Neuronal stem cell (in vitro differentiated cells): ENCODE data around the gene PRDM10.
A peak's percentile ranks its signal among the peaks of the same experiment; 100 is the strongest.

Experiments
- DNase-seq: peaks from one replicate; pipeline ENCODE4 v3.0.0-alpha.2; 2013; ENCODE audit warnings: low spot score
- H2AFZ ChIP-seq: one replicate; pipeline ENCODE4 v1.6.1; 2013; ENCODE audit warnings: mild to moderate bottlenecking, low read length, inconsistent platforms
- H2AK5ac ChIP-seq: 2 replicates; pipeline ENCODE4 v1.6.1; 2013; ENCODE audit warnings: low read depth, mild to moderate bottlenecking, inconsistent platforms, low read length, moderate library complexity, mixed read lengths
- H2BK120ac ChIP-seq: 2 replicates; pipeline ENCODE4 v1.6.1; 2013; ENCODE audit warnings: low read depth, mild to moderate bottlenecking, inconsistent platforms, low read length, moderate library complexity, mixed read lengths
- H2BK12ac ChIP-seq: one replicate; pipeline ENCODE4 v1.6.1; 2013; ENCODE audit warnings: low read length, inconsistent platforms
- H2BK15ac ChIP-seq: 2 replicates; pipeline ENCODE4 v1.6.1; 2013; ENCODE audit warnings: mild to moderate bottlenecking, low read length, inconsistent platforms, mixed read lengths
- H2BK5ac ChIP-seq: one replicate; pipeline ENCODE4 v1.6.1; 2013; ENCODE audit warnings: inconsistent platforms, mild to moderate bottlenecking, low read length, moderate library complexity
- H3K14ac ChIP-seq: one replicate; pipeline ENCODE4 v1.6.1; 2013; ENCODE audit warnings: low read length, inconsistent platforms
- H3K18ac ChIP-seq: 2 replicates; pipeline ENCODE4 v1.6.1; 2013; ENCODE audit warnings: low read length, inconsistent platforms
- H3K23ac ChIP-seq: 2 replicates; pipeline ENCODE4 v1.6.1; 2013; ENCODE audit warnings: low read depth, mild to moderate bottlenecking, mixed read lengths, low read length, inconsistent platforms; ENCODE audit not compliant: poor library complexity
- H3K27ac ChIP-seq: replicated peaks from 3 replicates; pipeline ENCODE4 v1.5.1; 2013; ENCODE audit warnings: low read length, inconsistent platforms
- H3K27me3 ChIP-seq, 3 experiments: 2 replicates each; pipeline ENCODE4 v1.6.1; 2013; ENCODE audit warnings: low read length in 3 of 3, mild to moderate bottlenecking in 2 of 3, inconsistent platforms in 1 of 3, low read depth in 1 of 3, mixed read lengths in 1 of 3, moderate library complexity in 1 of 3; ENCODE audit not compliant: control insufficient read depth in 3 of 3, insufficient read depth in 3 of 3
- H3K36me3 ChIP-seq, 2 donors: replicated peaks in 1 of 2; 2 replicates each; pipeline ENCODE4 v1.6.1; 2013; ENCODE audit warnings: low read length in 2 of 2; ENCODE audit not compliant: control insufficient read depth in 2 of 2, insufficient read depth in 2 of 2
- H3K4ac ChIP-seq: 2 replicates; pipeline ENCODE4 v1.6.1; 2013; ENCODE audit warnings: inconsistent platforms, mild to moderate bottlenecking, low read length, moderate library complexity
- H3K4me1 ChIP-seq, 2 donors: 1 replicate in 1 of 2; 2 replicates in 1 of 2; pipeline ENCODE4 v1.6.1; 2013; ENCODE audit warnings: low read length in 2 of 2, low read depth in 1 of 2; ENCODE audit not compliant: control insufficient read depth in 2 of 2, insufficient read depth in 1 of 2
- H3K4me2 ChIP-seq: one replicate; pipeline ENCODE4 v1.6.1; 2013; ENCODE audit warnings: mild to moderate bottlenecking, low read length, inconsistent platforms; ENCODE audit not compliant: insufficient read depth, poor library complexity, severe bottlenecking
- H3K4me3 ChIP-seq, 2 donors: 2 replicates each; pipeline ENCODE4 v1.5.1; 2013; ENCODE audit warnings: low read length in 2 of 2, mild to moderate bottlenecking in 2 of 2, inconsistent platforms in 1 of 2, moderate library complexity in 1 of 2
- H3K79me1 ChIP-seq: one replicate; pipeline ENCODE4 v1.6.1; 2013; ENCODE audit warnings: low read depth, mild to moderate bottlenecking, inconsistent platforms, low read length, moderate library complexity
- H3K9ac ChIP-seq: one replicate; pipeline ENCODE4 v1.6.1; 2013; ENCODE audit warnings: mild to moderate bottlenecking, low read depth, low read length, inconsistent platforms; ENCODE audit not compliant: poor library complexity
- H3K9me3 ChIP-seq, 2 donors: replicated peaks in 1 of 2; 2 replicates each; pipeline versions ENCODE3 to v1.6.1; 2013; ENCODE audit warnings: low read length in 2 of 2, mild to moderate bottlenecking in 2 of 2, inconsistent platforms in 1 of 2, low read depth in 1 of 2, mixed read lengths in 1 of 2, moderate library complexity in 1 of 2; ENCODE audit not compliant: control insufficient read depth in 2 of 2, insufficient read depth in 1 of 2
- H4K8ac ChIP-seq: one replicate; pipeline ENCODE4 v1.6.1; 2013; ENCODE audit warnings: low read depth, mild to moderate bottlenecking, inconsistent platforms, low read length, moderate library complexity
- H4K91ac ChIP-seq: one replicate; pipeline ENCODE4 v1.6.1; 2013; ENCODE audit warnings: low read length, low read depth, mild to moderate bottlenecking, inconsistent platforms; ENCODE audit not compliant: poor library complexity
- WGBS, 2 donors: extraction: QIAGEN DNeasy Blood & Tissue Kit; methylation state at CpG; one replicate each; pipeline ENCODE4 v1.1.7; 2013; ENCODE audit warnings: missing lambda C conversion rate in 2 of 2, mixed read lengths in 1 of 2; ENCODE audit not compliant: insufficient read length in 2 of 2, insufficient replicate concordance in 1 of 2; ENCODE audit errors: extremely low coverage in 2 of 2; 5-methylcytosine and 5-hydroxymethylcytosine counted together

Gene PRDM10

DNA sequence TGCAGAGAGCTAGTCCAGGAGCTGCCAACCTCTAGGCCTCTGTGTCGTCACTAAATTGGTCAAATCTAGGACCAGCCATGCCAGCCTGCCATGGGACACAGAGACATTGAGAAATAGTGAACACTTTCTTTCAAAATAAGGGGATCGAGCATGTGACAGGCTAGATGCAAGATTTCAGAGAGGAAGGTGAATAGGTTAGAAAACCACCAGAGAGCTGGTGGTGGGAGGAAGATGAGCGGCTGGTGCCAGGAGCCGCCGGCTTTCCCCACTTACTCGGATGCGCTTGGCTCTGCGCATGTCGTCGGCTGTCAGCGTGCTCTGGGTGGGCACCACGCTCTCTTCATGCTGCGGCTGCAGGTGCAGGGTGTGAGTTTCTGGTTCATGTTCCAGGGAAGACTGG, 71.9 kb downstream of the PRDM10 start:
- Histone ChIP-seq H2AK5ac (no peak overlapping the region), H2BK12ac (no peak overlapping the region), H3K4me1 (no peaks in the 10 kb centered on the region), H3K14ac (no peak overlapping the region), H2BK5ac (peak overlapping the region; percentile 42), H3K4me2 (no peak overlapping the region), H3K4ac (no peak overlapping the region), H3K4me3 (no peak overlapping the region), H2BK120ac (no peak overlapping the region), H3K9ac (no peak overlapping the region), H3K18ac (no peak overlapping the region), H3K27me3 (no peaks in the 10 kb centered on the region), H2AFZ (no peak overlapping the region), H4K8ac (no peak overlapping the region), H3K36me3 (peaks cover 6 to 40% of the 10 kb centered on the region in 2 donors), H2BK15ac (no peak overlapping the region), H3K79me1 (no peaks in the 10 kb centered on the region), H4K91ac (no peak overlapping the region), H3K23ac (no peak overlapping the region), H3K27ac (no peak overlapping the region), H3K9me3 (no peaks in the 10 kb centered on the region)
- WGBS, 2 donors: no CpG with 5 or more reads among the region's 13 CpGs
- DNase-seq: no peak

- H3K4ac ChIP-seq: no peak overlapping the region
- no peak for DNase-seq
- H4K91ac ChIP-seq: no peak overlapping the region
- H3K4me2 ChIP-seq: no peak overlapping the region
- H2BK5ac ChIP-seq: no peak overlapping the region
- WGBS, 2 donors: no CpG with 5 or more reads among the region's 6 CpGs
- H2BK120ac ChIP-seq: no peak overlapping the region
- no peak overlapping the region for H4K8ac ChIP-seq
- H3K14ac ChIP-seq: no peak overlapping the region
- H3K4me1 ChIP-seq: no peaks in the 10 kb centered on the region
- H3K18ac ChIP-seq: no peak overlapping the region
- no peak overlapping the region for H3K4me3 ChIP-seq
- no peaks in the 10 kb centered on the region for H3K27me3 ChIP-seq
- no peaks in the 10 kb centered on the region for H3K79me1 ChIP-seq
- no peak overlapping the region for H3K23ac ChIP-seq
- peaks cover 6 to 40% of the 10 kb centered on the region in 2 donors for H3K36me3 ChIP-seq
- no peaks in the 10 kb centered on the region for H3K9me3 ChIP-seq
- no peak overlapping the region for H3K27ac ChIP-seq
- no peak overlapping the region for H2AFZ ChIP-seq
- H2BK12ac ChIP-seq: no peak overlapping the region
- H2AK5ac ChIP-seq: no peak overlapping the region
- H3K9ac ChIP-seq: no peak overlapping the region
- H2BK15ac ChIP-seq: no peak overlapping the region
These were observed 72.3 kb downstream of the PRDM10 start for GRCh38 chr11:129930296-129930695.

DNA sequence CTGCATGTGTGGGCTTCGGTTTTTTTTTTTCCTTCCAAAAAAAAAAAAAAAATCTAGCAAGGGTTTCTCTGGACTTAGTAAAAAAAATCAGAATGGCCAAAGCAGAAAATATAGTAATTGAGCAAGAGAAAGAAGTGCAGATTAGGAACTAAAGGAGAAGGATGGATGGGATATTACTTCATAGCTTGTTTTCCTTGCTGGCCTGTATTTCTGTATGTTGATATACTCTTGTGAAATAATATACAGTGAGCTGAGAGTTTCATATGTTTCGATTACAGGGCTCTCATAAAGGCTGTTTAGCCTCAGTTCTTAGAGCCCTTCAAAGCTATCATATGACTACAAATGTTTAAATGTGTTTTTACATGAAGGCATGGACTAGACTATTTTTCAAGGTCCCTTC, 72.9 kb downstream of the PRDM10 start:
- no peaks in the 10 kb centered on the region for H3K4me1 ChIP-seq
- WGBS, 2 donors: no CpG with 5 or more reads among the region's 2 CpGs
- no peak overlapping the region for H3K23ac ChIP-seq
- no peaks in the 10 kb centered on the region for H3K9me3 ChIP-seq
- no peak overlapping the region for H3K9ac ChIP-seq
- no peak overlapping the region for H2BK15ac ChIP-seq
- no peak overlapping the region for H3K18ac ChIP-seq
- no peak overlapping the region for H4K91ac ChIP-seq
- no peak overlapping the region for H2BK120ac ChIP-seq
- H2AK5ac ChIP-seq: no peak overlapping the region
- DNase-seq: no peak
- H4K8ac ChIP-seq: no peak overlapping the region
- no peak overlapping the region for H2BK5ac ChIP-seq
- H3K36me3 ChIP-seq: peaks cover 6 to 42% of the 10 kb centered on the region in 2 donors
- H3K27ac ChIP-seq: no peak overlapping the region
- no peak overlapping the region for H2AFZ ChIP-seq
- H2BK12ac ChIP-seq: no peak overlapping the region
- no peak overlapping the region for H3K4me3 ChIP-seq
- H3K27me3 ChIP-seq: no peaks in the 10 kb centered on the region
- H3K14ac ChIP-seq: no peak overlapping the region
- no peaks in the 10 kb centered on the region for H3K79me1 ChIP-seq
- no peak overlapping the region for H3K4me2 ChIP-seq
- no peak overlapping the region for H3K4ac ChIP-seq

DNA sequence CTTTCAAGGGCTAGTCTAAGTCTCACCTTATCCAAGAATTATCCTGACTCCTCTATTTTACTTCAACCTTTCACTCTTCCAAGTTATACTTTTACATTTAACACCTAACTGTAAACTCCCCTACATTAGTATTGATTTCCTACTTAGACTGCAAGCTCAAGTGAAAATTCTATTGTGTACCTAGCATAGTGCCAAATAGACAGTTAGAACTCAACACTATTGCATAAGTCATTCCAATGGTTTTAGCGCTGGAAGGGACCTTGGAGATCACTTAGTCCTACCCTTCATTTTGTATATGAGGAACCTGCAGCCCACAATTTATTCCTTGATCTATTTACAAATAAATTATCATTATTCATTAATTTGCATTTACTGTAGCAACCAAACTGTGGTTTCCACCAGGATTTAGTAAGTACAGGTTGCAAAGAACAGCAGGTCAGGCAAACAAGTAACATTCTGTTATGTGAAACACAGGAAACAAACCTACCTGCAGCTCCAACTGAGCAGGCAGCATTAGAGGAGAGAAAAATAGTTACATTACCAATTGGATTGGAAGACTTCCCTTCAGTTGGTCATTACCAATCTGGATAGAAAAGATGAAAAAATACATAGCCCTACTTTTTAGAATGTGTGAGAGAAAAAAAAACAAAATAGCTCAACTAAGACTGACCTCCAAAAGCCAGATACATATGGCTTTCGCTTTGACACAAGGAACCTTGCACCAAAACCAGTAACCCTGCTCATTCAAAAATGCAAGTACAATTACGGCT, 73.5 kb downstream of the PRDM10 start:
- Histone ChIP-seq H3K9ac (no peak overlapping the region), H3K4me2 (no peak overlapping the region), H3K14ac (no peak overlapping the region), H3K4me1 (no peaks in the 10 kb centered on the region), H3K27ac (no peak overlapping the region), H3K36me3 (peaks cover 5 to 47% of the 10 kb centered on the region in 2 donors), H2BK15ac (no peak overlapping the region), H4K91ac (no peak overlapping the region), H3K9me3 (no peaks in the 10 kb centered on the region), H2AFZ (no peak overlapping the region), H2BK120ac (no peak overlapping the region), H3K79me1 (no peaks in the 10 kb centered on the region), H3K27me3 (no peaks in the 10 kb centered on the region), H4K8ac (no peak overlapping the region), H2BK5ac (no peak overlapping the region), H2BK12ac (no peak overlapping the region), H3K4me3 (no peak overlapping the region), H3K23ac (no peak overlapping the region), H3K18ac (no peak overlapping the region), H2AK5ac (no peak overlapping the region), H3K4ac (no peak overlapping the region)
- WGBS, 2 donors: no CpG with 5 or more reads among the region's 3 CpGs
- DNase-seq: no peak
